GM23248 (cell line): ENCODE data around the gene BCL10. TPM values are rescaled to one million over a fixed set of nuclear protein-coding genes. Genes with fewer than 3 reads are reported as not detected.

Source experiments
- DNase-seq: peaks from one replicate; pipeline ENCODE4 v3.0.0-alpha.2; 2015
- H2AFZ ChIP-seq: fragments of 200-600 bp; sonication (generic); 2 replicates; pipeline ENCODE4 v1.6.1; 2016; ENCODE audit warnings: antibody characterized with exemption
- H3F3A ChIP-seq: fragments of 200-600 bp; sonication (generic); 2 replicates; pipeline ENCODE4 v1.6.1; 2016; ENCODE audit warnings: mild to moderate bottlenecking, antibody characterized with exemption, mixed run types; ENCODE audit not compliant: insufficient read depth
- H3K27ac ChIP-seq: fragments of 200-600 bp; sonication (generic); 2 replicates; pipeline ENCODE4 v1.5.1; 2016; ENCODE audit warnings: mild to moderate bottlenecking
- H3K27me3 ChIP-seq: fragments of 200-600 bp; sonication (generic); replicated peaks from 2 replicates; pipeline ENCODE4 v1.6.1; 2016; ENCODE audit warnings: mild to moderate bottlenecking; ENCODE audit not compliant: insufficient read depth
- H3K36me3 ChIP-seq: fragments of 200-600 bp; sonication (generic); 2 replicates; pipeline ENCODE4 v1.6.1; 2016; ENCODE audit warnings: low read depth, mild to moderate bottlenecking
- H3K4me1 ChIP-seq: fragments of 200-600 bp; sonication (generic); 2 replicates; pipeline ENCODE4 v1.6.1; 2016; ENCODE audit warnings: mild to moderate bottlenecking; ENCODE audit not compliant: insufficient read depth
- H3K4me2 ChIP-seq: fragments of 200-600 bp; sonication (generic); one replicate; pipeline ENCODE4 v1.6.1; 2016; ENCODE audit warnings: mild to moderate bottlenecking; ENCODE audit not compliant: unreplicated experiment
- H3K4me3 ChIP-seq: fragments of 200-600 bp; sonication (generic); 2 replicates; pipeline ENCODE4 v1.5.1; 2016; ENCODE audit warnings: mild to moderate bottlenecking
- H3K79me2 ChIP-seq: fragments of 200-600 bp; sonication (generic); 2 replicates; pipeline ENCODE4 v1.6.1; 2016; ENCODE audit warnings: mild to moderate bottlenecking; ENCODE audit not compliant: insufficient read depth
- H3K9ac ChIP-seq: fragments of 200-600 bp; sonication (generic); 2 replicates; pipeline ENCODE4 v1.6.1; 2016; ENCODE audit warnings: mild to moderate bottlenecking
- H3K9me2 ChIP-seq: fragments of 200-600 bp; sonication (generic); 2 replicates; pipeline ENCODE4 v1.6.1; 2016; ENCODE audit warnings: mixed run types, mild to moderate bottlenecking, moderate library complexity; ENCODE audit not compliant: insufficient read depth
- H3K9me3 ChIP-seq: fragments of 200-600 bp; sonication (generic); one replicate; pipeline ENCODE4 v1.6.1; 2017; ENCODE audit warnings: low read depth
- H4K20me1 ChIP-seq: fragments of 200-600 bp; sonication (generic); 2 replicates; pipeline ENCODE4 v1.6.0; 2016; ENCODE audit not compliant: insufficient read depth
- EZH2 ChIP-seq: fragments of 200-600 bp; sonication (generic); IDR thresholded peaks from 2 replicates; pipeline ENCODE4 v1.6.1; 2018; ENCODE audit warnings: antibody characterized with exemption, mild to moderate bottlenecking; ENCODE audit not compliant: insufficient read depth, poor library complexity, severe bottlenecking
- EZH2phosphoT487 ChIP-seq: fragments of 200-600 bp; sonication (generic); IDR thresholded peaks from 2 replicates; pipeline ENCODE4 v1.6.1; 2018; ENCODE audit warnings: antibody characterized with exemption, moderate library complexity, mild to moderate bottlenecking, low read depth; ENCODE audit not compliant: insufficient read depth
- WGBS, 2 experiments: methylation state at CpG; one replicate each; pipeline ENCODE4 v1.1.6; 2015 to 2017; ENCODE audit warnings: low lambda C conversion rate in 2 of 2, low coverage in 1 of 2; ENCODE audit errors: missing lambda C conversion rate in 2 of 2; 5-methylcytosine and 5-hydroxymethylcytosine counted together
- in situ Hi-C: fragments of 300-500 bp; cut with MboI; formaldehyde crosslinking; loops from 2 replicates; pipeline ENCODE4 v1.15.0; 2020
- polyA plus RNA-seq: library from polyadenylated mRNA; unstranded; fragments of >200 nt; fragmentation: Nextera tagmentation; extraction: Ambion mirVana; gene quantifications from 2 replicates; pipeline ENCODE4 v1.2.1, GENCODE V29; 2016
- total RNA-seq: library from RNA; depleted of rRNA; stranded (reverse); fragments of >200 nt; shearing (Covaris generic); gene quantifications from 2 replicates; pipeline ENCODE4 v1.2.3, GENCODE V29; 2014

Gene BCL10
- total and polyA plus RNA-seq, 2 experiments from 2014 or later = 51.4 to 70.7 TPM

GRCh38 chr1:85306236-85306635, 29.8 kb upstream of the BCL10 start:
- Histone ChIP-seq H3K27me3 (no peaks in the 10 kb centered on the region), H3K4me1 (peaks cover 34% of the 10 kb centered on the region), H3K9me2 (no peaks in the 10 kb centered on the region), H3F3A (peaks cover 35% of the 10 kb centered on the region), H3K79me2 (0 out of 2 replicates have a peak, but pooled peaks cover 20% of the 10 kb centered on the region), H4K20me1 (no peaks in the 10 kb centered on the region), H3K4me3 (no peak overlapping the region), H2AFZ (no peak overlapping the region), H3K9me3 (no peaks in the 10 kb centered on the region), H3K36me3 (no peaks in the 10 kb centered on the region), H3K9ac (no peak overlapping the region), H3K4me2 (no peak overlapping the region), H3K27ac (no peak overlapping the region)
- TF ChIP-seq EZH2phosphoT487 (no peak), EZH2 (no peak)
- DNase-seq = no peak
- in situ Hi-C loops = loop anchor here (10.0 kb wide), 2 partner anchors 269 to 399 kb away; partner anchors contain the start of gene ZNHIT6
- 98 to 99% methylated on average over 4 of the region's 4 CpGs for WGBS, 2 experiments

- H3F3A ChIP-seq = peaks cover 13% of the 10 kb centered on the region
- 77 to 81% methylated on average over 4 of the region's 4 CpGs for WGBS, 2 experiments
- no peaks in the 10 kb centered on the region for H3K9me3 ChIP-seq
- H3K27ac ChIP-seq = peak overlapping the region; percentile 39
- TF ChIP-seq EZH2phosphoT487 (no peak), EZH2 (no peak)
- in situ Hi-C loops = loop anchor here (10.0 kb wide), 2 partner anchors 271 to 401 kb away; partner anchors contain the start of gene ZNHIT6
- H3K9ac ChIP-seq = no peak overlapping the region
- H3K4me2 ChIP-seq = no peak overlapping the region
- no peaks in the 10 kb centered on the region for H3K36me3 ChIP-seq
- DNase-seq = peak; percentile 58
- no peaks in the 10 kb centered on the region for H3K27me3 ChIP-seq
- H3K79me2 ChIP-seq = no peaks in the 10 kb centered on the region
- no peaks in the 10 kb centered on the region for H3K9me2 ChIP-seq
- no peak overlapping the region for H2AFZ ChIP-seq
- no peak overlapping the region for H3K4me3 ChIP-seq
- H3K4me1 ChIP-seq = peaks cover 23% of the 10 kb centered on the region
- H4K20me1 ChIP-seq = no peaks in the 10 kb centered on the region
These were observed 27.2 kb upstream of the BCL10 start for GRCh38 chr1:85303440-85304162.

- in situ Hi-C loops = loop anchor here (10.0 kb wide), 2 partner anchors 275 to 405 kb away; partner anchors contain the start of gene ZNHIT6
- H3K27ac ChIP-seq = no peak overlapping the region
- H4K20me1 ChIP-seq = no peaks in the 10 kb centered on the region
- H3K27me3 ChIP-seq = no peaks in the 10 kb centered on the region
- H3F3A ChIP-seq = peaks cover 29% of the 10 kb centered on the region
- H3K9ac ChIP-seq = no peak overlapping the region
- H3K4me1 ChIP-seq = peaks cover 41% of the 10 kb centered on the region
- no peaks in the 10 kb centered on the region for H3K9me2 ChIP-seq
- H3K79me2 ChIP-seq = no peaks in the 10 kb centered on the region
- 65 to 67% methylated on average over 3 of the region's 3 CpGs for WGBS, 2 experiments
- H2AFZ ChIP-seq = no peak overlapping the region
- DNase-seq = no peak
- H3K4me2 ChIP-seq = no peak overlapping the region
- H3K36me3 ChIP-seq = no peaks in the 10 kb centered on the region
- no peak overlapping the region for H3K4me3 ChIP-seq
- H3K9me3 ChIP-seq = no peaks in the 10 kb centered on the region
- no peak for TF ChIP-seq EZH2
- no peak for TF ChIP-seq EZH2phosphoT487
These were observed 23.7 kb upstream of the BCL10 start for GRCh38 chr1:85300140-85300539.

GRCh38 chr1:85297855-85298629, 21.6 kb upstream of the BCL10 start:
- TF ChIP-seq EZH2phosphoT487 = peak; percentile 97
- no peak for TF ChIP-seq EZH2
- Histone ChIP-seq H2AFZ (no peak overlapping the region), H3K9ac (peak overlapping the region; percentile 63), H3F3A (peaks cover 22% of the 10 kb centered on the region), H4K20me1 (no peaks in the 10 kb centered on the region), H3K36me3 (no peaks in the 10 kb centered on the region), H3K27ac (peak overlapping the region; percentile 80), H3K9me2 (no peaks in the 10 kb centered on the region), H3K4me2 (peak overlapping the region; percentile 77), H3K27me3 (no peaks in the 10 kb centered on the region), H3K4me3 (peak overlapping the region; percentile 56), H3K4me1 (peaks cover 39% of the 10 kb centered on the region), H3K79me2 (no peaks in the 10 kb centered on the region), H3K9me3 (no peaks in the 10 kb centered on the region)
- 1 to 2% methylated on average over 11 of the region's 11 CpGs for WGBS, 2 experiments
- in situ Hi-C loops = no loop called here
- DNase-seq = peak; percentile 97
